Fibroblast of upper back skin (primary cell): ENCODE measurements around the gene CST9.
"Not testable (repeated sequence)": the region's sequence is repeated elsewhere in the genome, so short reads cannot be mapped to it uniquely, and the experiment has no call there.

Experiments used
- DNase-seq: peaks from one replicate; pipeline ENCODE4 v3.0.0-alpha.2; 2013

The CST9 gene

GRCh38 chr20:23585808-23586734 lies 19.6 kb downstream of the CST9 start:
- no peak for DNase-seq

GRCh38 chr20:23585449-23585807 lies 20.3 kb downstream of the CST9 start:
- no peak for DNase-seq

GRCh38 chr20:23584434-23585199 lies 21.1 kb downstream of the CST9 start:
- DNase-seq: no peak

- no peak for DNase-seq
Observed at GRCh38 chr20:23583526-23583925, 22.2 kb downstream of the CST9 start.

GRCh38 chr20:23582293-23582692 lies 23.4 kb downstream of the CST9 start:
- DNase-seq: no peak

GRCh38 chr20:23581833-23582232 lies 23.9 kb downstream of the CST9 start:
- not testable (repeated sequence) for DNase-seq

- no peak for DNase-seq
Observed at GRCh38 chr20:23574977-23575376, 30.7 kb downstream of the CST9 start.

GRCh38 chr20:23570178-23570760 lies 35.4 kb downstream of the CST9 start:
- no peak for DNase-seq

GRCh38 chr20:23569570-23569969 lies 36.1 kb downstream of the CST9 start:
- no peak for DNase-seq

GRCh38 chr20:23568971-23569330 lies 36.8 kb downstream of the CST9 start:
- no peak for DNase-seq

- DNase-seq: no peak
Observed at GRCh38 chr20:23568320-23568970, 37.3 kb downstream of the CST9 start, which contains the start of gene CST9L. Gene CST9L (minus strand): TSS chr20:23568484. CDS start chr20:23568450, 34 bp downstream.

GRCh38 chr20:23566199-23566932 lies 39.4 kb downstream of the CST9 start:
- no peak for DNase-seq

GRCh38 chr20:23565503-23566045 lies 40.1 kb downstream of the CST9 start:
- DNase-seq: no peak

- no peak for DNase-seq
Observed at GRCh38 chr20:23564927-23565326, 40.8 kb downstream of the CST9 start.

GRCh38 chr20:23562721-23563342 lies 42.9 kb downstream of the CST9 start:
- DNase-seq: no peak

- DNase-seq: no peak
Observed at GRCh38 chr20:23554401-23554800, 51.3 kb downstream of the CST9 start.
